HL-60 (cell line): ENCODE data around the gene CERT1.

Experiments
- DNase-seq, 2 experiments: peaks; one replicate each; pipeline ENCODE4 v3.0.0-alpha.2; 2010 to 2020; ENCODE audit warnings: low read depth in 1 of 2, low spot score in 1 of 2
- H3K27ac ChIP-seq: fragments of 250-450 bp; sonication (Bioruptor Pico); replicated peaks from 2 replicates; pipeline ENCODE4 v1.5.1; 2020; ENCODE audit warnings: mild to moderate bottlenecking, moderate library complexity
- H3K27me3 ChIP-seq: fragments of 250-450 bp; sonication (Bioruptor Pico); 2 replicates; pipeline ENCODE4 v1.5.1; 2021; ENCODE audit warnings: mild to moderate bottlenecking, moderate library complexity; ENCODE audit not compliant: insufficient read depth, poor library complexity, severe bottlenecking
- H3K4me3 ChIP-seq: replicated peaks from 2 replicates; pipeline ENCODE4 v1.5.1; 2011; ENCODE audit warnings: mild to moderate bottlenecking, control low read depth, low read length; ENCODE audit not compliant: insufficient read depth
- GABPA ChIP-seq: IDR thresholded peaks from 2 replicates; pipeline ENCODE4 v1.6.1; 2012; ENCODE audit warnings: low read depth
- POLR2AphosphoS5 ChIP-seq: IDR thresholded peaks from 2 replicates; pipeline ENCODE4 v1.6.1; 2012; ENCODE audit warnings: low read depth
- REST ChIP-seq: IDR thresholded peaks from 2 replicates; pipeline ENCODE4 v1.6.1; 2012; ENCODE audit warnings: low read depth; ENCODE audit not compliant: insufficient replicate concordance
- SPI1 ChIP-seq: IDR thresholded peaks from 2 replicates; pipeline ENCODE4 v1.6.1; 2012; ENCODE audit warnings: low read depth, mild to moderate bottlenecking, borderline replicate concordance
- TF ChIP-seq, protein P1 (sequence below): IDR thresholded peaks from one replicate; pipeline ENCODE4 v1.5.1; 2011; ENCODE audit warnings: low read length, control low read depth, inconsistent platforms; ENCODE audit not compliant: insufficient read depth

Gene CERT1

DNA sequence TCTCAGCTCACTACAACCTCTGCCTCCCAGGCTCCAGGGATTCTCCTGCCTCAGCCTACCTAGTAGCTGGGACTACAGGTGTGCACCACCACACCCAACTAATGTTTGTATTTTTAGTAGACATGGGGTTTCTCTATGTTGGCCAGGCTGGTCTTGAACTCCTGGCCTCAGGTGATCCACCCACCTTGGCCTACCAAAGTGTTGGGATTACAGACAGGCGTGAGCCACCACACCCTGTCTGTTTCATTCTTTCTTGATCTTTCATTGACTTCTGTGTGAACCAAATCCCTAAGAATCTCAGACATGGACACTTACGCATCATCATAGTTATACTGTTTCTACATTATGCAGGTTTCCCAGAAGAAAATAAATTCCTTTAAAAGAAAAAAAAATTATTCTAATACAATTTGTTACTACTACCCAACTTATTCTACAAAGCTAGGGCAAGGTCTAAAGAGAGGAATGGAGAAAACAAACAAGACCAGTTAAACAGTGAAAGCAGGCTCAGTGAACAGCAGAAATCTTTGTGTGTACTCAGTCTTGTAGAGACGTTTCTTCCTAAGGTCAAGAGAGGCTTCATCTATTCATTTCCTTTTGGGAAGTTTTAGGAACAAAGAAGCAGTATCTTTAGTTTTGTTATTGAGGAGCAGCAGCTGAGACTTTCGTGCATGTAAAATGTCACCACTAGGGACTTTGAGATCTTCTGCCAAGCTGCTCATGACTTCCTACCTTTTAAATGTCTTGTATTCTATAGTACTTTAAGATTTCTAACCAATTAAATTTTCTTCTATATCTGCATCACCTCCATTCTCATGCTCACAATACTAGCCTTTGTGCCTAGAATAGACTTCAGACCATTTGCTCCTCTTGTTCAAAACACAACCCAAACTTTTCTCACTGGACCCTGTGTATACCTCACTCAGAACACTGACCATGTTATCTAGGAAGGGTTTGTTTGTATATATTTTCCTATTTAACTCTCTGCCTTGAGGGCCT is 180.0 kb downstream of the CERT1 start:
- TF ChIP-seq GABPA (no peak), POLR2AphosphoS5 (no peak), REST (no peak), SPI1 (no peak)
- TF ChIP-seq, protein P1, sequence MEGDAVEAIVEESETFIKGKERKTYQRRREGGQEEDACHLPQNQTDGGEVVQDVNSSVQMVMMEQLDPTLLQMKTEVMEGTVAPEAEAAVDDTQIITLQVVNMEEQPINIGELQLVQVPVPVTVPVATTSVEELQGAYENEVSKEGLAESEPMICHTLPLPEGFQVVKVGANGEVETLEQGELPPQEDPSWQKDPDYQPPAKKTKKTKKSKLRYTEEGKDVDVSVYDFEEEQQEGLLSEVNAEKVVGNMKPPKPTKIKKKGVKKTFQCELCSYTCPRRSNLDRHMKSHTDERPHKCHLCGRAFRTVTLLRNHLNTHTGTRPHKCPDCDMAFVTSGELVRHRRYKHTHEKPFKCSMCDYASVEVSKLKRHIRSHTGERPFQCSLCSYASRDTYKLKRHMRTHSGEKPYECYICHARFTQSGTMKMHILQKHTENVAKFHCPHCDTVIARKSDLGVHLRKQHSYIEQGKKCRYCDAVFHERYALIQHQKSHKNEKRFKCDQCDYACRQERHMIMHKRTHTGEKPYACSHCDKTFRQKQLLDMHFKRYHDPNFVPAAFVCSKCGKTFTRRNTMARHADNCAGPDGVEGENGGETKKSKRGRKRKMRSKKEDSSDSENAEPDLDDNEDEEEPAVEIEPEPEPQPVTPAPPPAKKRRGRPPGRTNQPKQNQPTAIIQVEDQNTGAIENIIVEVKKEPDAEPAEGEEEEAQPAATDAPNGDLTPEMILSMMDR, result no peak

GRCh38 chr5:75330404-75330803 is 181.0 kb downstream of the CERT1 start:
- TF ChIP-seq, protein P1, result no peak
- TF ChIP-seq SPI1 (no peak), GABPA (no peak), REST (no peak), POLR2AphosphoS5 (no peak)
- no peak for DNase-seq
- Histone ChIP-seq H3K4me3 (no peak overlapping the region), H3K27me3 (no peaks in the 10 kb centered on the region), H3K27ac (no peak overlapping the region)

More for the DNA sequence above, 180.0 kb downstream of the CERT1 start:
- Histone ChIP-seq H3K4me3 (no peak overlapping the region), H3K27ac (no peak overlapping the region), H3K27me3 (no peaks in the 10 kb centered on the region)
- no peak for DNase-seq
